GM23338 (cell line): ENCODE data around the gene ADCY7. TPM values are rescaled to one million over a fixed set of nuclear protein-coding genes. Genes with fewer than 3 reads are reported as not detected.

Experiments
- ATAC-seq: fragments of 200-7000 bp; cut with Tn5 transposase; 3 replicates; pipeline ENCODE4 v1.9.1; 2020
- DNase-seq: peaks from one replicate; pipeline ENCODE4 v3.0.0-alpha.2; 2015; ENCODE audit warnings: low spot score
- H2AFZ ChIP-seq: fragments of 200-600 bp; sonication (generic); 2 replicates; pipeline ENCODE4 v1.8.0; 2016; ENCODE audit warnings: antibody characterized with exemption, mild to moderate bottlenecking, moderate library complexity
- H3F3A ChIP-seq: fragments of 200-600 bp; sonication (generic); replicated peaks from 2 replicates; pipeline ENCODE4 v1.8.0; 2017; ENCODE audit warnings: antibody characterized with exemption, mixed run types, low read depth
- H3K27ac ChIP-seq: fragments of 200-600 bp; sonication (generic); 2 replicates; pipeline ENCODE4 v1.6.1; 2016; ENCODE audit warnings: low read depth
- H3K27me3 ChIP-seq: fragments of 200-600 bp; sonication (generic); 2 replicates; pipeline ENCODE4 v1.8.0; 2016; ENCODE audit warnings: mild to moderate bottlenecking, mixed run types, moderate library complexity; ENCODE audit not compliant: insufficient read depth
- H3K36me3 ChIP-seq: fragments of 200-600 bp; sonication (generic); 2 replicates; pipeline ENCODE4 v1.8.0; 2016; ENCODE audit warnings: mild to moderate bottlenecking; ENCODE audit not compliant: insufficient read depth
- H3K4me1 ChIP-seq: fragments of 200-600 bp; sonication (generic); 2 replicates; pipeline ENCODE4 v1.8.0; 2016; ENCODE audit warnings: mild to moderate bottlenecking, moderate library complexity; ENCODE audit not compliant: insufficient read depth
- H3K4me2 ChIP-seq: fragments of 200-600 bp; sonication (generic); 2 replicates; pipeline ENCODE4 v1.7.1; 2017; ENCODE audit warnings: mixed run types
- H3K4me3 ChIP-seq: fragments of 200-600 bp; sonication (generic); 2 replicates; pipeline ENCODE4 v1.6.1; 2016; ENCODE audit warnings: mixed run types
- H3K79me2 ChIP-seq: fragments of 200-600 bp; sonication (generic); replicated peaks from 2 replicates; pipeline ENCODE4 v1.8.0; 2017; ENCODE audit warnings: mild to moderate bottlenecking; ENCODE audit not compliant: insufficient read depth
- H3K9me2 ChIP-seq: fragments of 200-600 bp; sonication (generic); 2 replicates; pipeline ENCODE4 v1.8.0; 2017; ENCODE audit not compliant: insufficient read depth
- H4K20me1 ChIP-seq: fragments of 200-600 bp; sonication (generic); replicated peaks from 2 replicates; pipeline ENCODE4 v1.8.0; 2017; ENCODE audit warnings: mild to moderate bottlenecking; ENCODE audit not compliant: insufficient read depth
- H3K27ac Mint-ChIP-seq: 2 replicates; pipeline ENCODE4 v1.8.0; 2020; ENCODE audit warnings: inconsistent platforms, mild to moderate bottlenecking, moderate library complexity, mixed read lengths
- H3K27me3 Mint-ChIP-seq: 3 replicates; pipeline ENCODE4 v1.8.0; 2022; ENCODE audit warnings: low read depth, mild to moderate bottlenecking, moderate library complexity, mixed read lengths, inconsistent platforms; ENCODE audit not compliant: insufficient read depth, poor library complexity
- H3K36me3 Mint-ChIP-seq: 3 replicates; pipeline ENCODE4 v1.8.0; 2021; ENCODE audit warnings: low read depth, mild to moderate bottlenecking, inconsistent platforms, moderate library complexity, mixed read lengths
- H3K4me1 Mint-ChIP-seq: 3 replicates; pipeline ENCODE4 v1.8.0; 2020; ENCODE audit warnings: mild to moderate bottlenecking, inconsistent platforms, mixed read lengths
- H3K4me3 Mint-ChIP-seq: 3 replicates; pipeline ENCODE4 v1.8.0; 2021; ENCODE audit warnings: moderate library complexity, mild to moderate bottlenecking, inconsistent platforms, mixed read lengths
- H3K9me3 Mint-ChIP-seq: 3 replicates; pipeline ENCODE4 v1.8.0; 2020; ENCODE audit warnings: moderate library complexity, mild to moderate bottlenecking, inconsistent platforms, mixed read lengths
- CREB1 ChIP-seq: fragments of 250-450 bp; sonication (Bioruptor Pico); IDR thresholded peaks from 2 replicates; pipeline ENCODE4 v1.5.0; 2020; ENCODE audit warnings: low read depth, mild to moderate bottlenecking, moderate library complexity
- CTCF ChIP-seq, 2 experiments: fragments of 200-600 bp in 1 of 2; sonication (generic) in 1 of 2; conservative IDR thresholded peaks; 2 replicates each; pipeline versions ENCODE4 v1.5.1 to v1.6.1; 2016 to 2017; ENCODE audit warnings: antibody characterized with exemption in 2 of 2, low read depth in 2 of 2, mild to moderate bottlenecking in 2 of 2, moderate library complexity in 1 of 2
- EZH2 ChIP-seq: fragments of 200-600 bp; sonication (generic); IDR thresholded peaks from one replicate; pipeline ENCODE4 v1.8.0; 2017; ENCODE audit warnings: antibody characterized with exemption, mild to moderate bottlenecking, low read depth; ENCODE audit not compliant: unreplicated experiment
- EZH2phosphoT487 ChIP-seq: fragments of 200-600 bp; sonication (generic); IDR thresholded peaks from one replicate; pipeline ENCODE4 v1.8.1; 2018; ENCODE audit warnings: antibody characterized with exemption; ENCODE audit not compliant: unreplicated experiment
- JUNB ChIP-seq: IDR thresholded peaks from one replicate; pipeline ENCODE4 v1.6.1; 2016; ENCODE audit warnings: antibody characterized with exemption; ENCODE audit not compliant: unreplicated experiment
- NANOG ChIP-seq: IDR thresholded peaks from 2 replicates; pipeline ENCODE4 v1.6.1; 2016; ENCODE audit warnings: antibody characterized with exemption, borderline replicate concordance
- POLR2AphosphoS5 ChIP-seq: IDR thresholded peaks from 2 replicates; pipeline ENCODE4 v1.6.1; 2016; ENCODE audit warnings: antibody characterized with exemption, low read depth
- STAT1 ChIP-seq: IDR thresholded peaks from one replicate; pipeline ENCODE4 v1.6.1; 2016; ENCODE audit warnings: antibody characterized with exemption; ENCODE audit not compliant: unreplicated experiment
- ZNF114 ChIP-seq: fragments of 250-450 bp; sonication (Bioruptor Pico); IDR thresholded peaks from 2 replicates; pipeline ENCODE4 v1.5.0; 2020; ENCODE audit warnings: mild to moderate bottlenecking, moderate library complexity
- ZNF331 ChIP-seq: fragments of 250-450 bp; sonication (Bioruptor Pico); IDR thresholded peaks from 2 replicates; pipeline ENCODE4 v1.5.0; 2020; ENCODE audit warnings: low read depth, mild to moderate bottlenecking, moderate library complexity
- ZNF462 ChIP-seq: fragments of 250-450 bp; sonication (Bioruptor Pico); IDR thresholded peaks from 2 replicates; pipeline ENCODE4 v1.5.0; 2020; ENCODE audit warnings: mild to moderate bottlenecking, moderate library complexity
- polyA plus RNA-seq: library from polyadenylated mRNA; unstranded; fragments of >200 nt; fragmentation: Nextera tagmentation; extraction: Ambion mirVana; gene quantifications from 2 replicates; pipeline ENCODE4 v1.2.1, GENCODE V29; 2016
- total RNA-seq: library from RNA; depleted of rRNA; stranded (reverse); fragments of >200 nt; shearing (Covaris generic); gene quantifications from 2 replicates; pipeline ENCODE4 v1.2.3, GENCODE V29; 2014
- TF ChIP-seq, protein P1 (sequence below): IDR thresholded peaks from 2 replicates; pipeline ENCODE4 v1.6.1; 2016; ENCODE audit warnings: antibody characterized with exemption
- TF ChIP-seq, protein P2 (sequence below): IDR thresholded peaks from one replicate; pipeline ENCODE4 v1.6.1; 2018; ENCODE audit warnings: antibody characterized with exemption; ENCODE audit not compliant: unreplicated experiment

ADCY7 gene
- total and polyA plus RNA-seq, 2 experiments from 2014 or later, result 2.4 to 10.5 TPM

DNA sequence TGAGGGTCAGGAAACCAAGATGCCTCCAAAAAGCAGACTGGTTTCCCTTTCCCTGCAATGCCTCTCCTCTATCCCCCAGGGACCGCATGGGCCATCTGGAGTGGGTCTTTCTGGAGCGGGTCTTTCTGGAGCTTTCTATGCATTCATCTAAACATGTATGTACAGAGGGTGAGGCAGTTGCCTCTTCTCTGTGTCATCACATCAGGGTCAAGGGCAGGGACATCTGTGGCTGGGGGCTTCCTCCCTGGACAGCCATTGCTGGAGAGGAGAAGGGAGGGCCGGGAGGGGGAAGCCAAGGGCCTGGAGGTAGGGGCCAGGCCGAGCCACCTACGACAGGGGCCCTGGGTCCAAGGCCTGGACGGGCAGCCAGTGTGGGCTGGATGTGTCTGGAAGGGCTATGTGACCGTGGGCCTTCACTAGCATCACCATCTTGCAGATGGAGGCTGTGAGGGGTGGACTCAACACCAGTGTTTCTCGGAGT lies 840 bp downstream of the ADCY7 start:
- Mint-ChIP-seq H3K27me3 (peaks cover 13% of the 10 kb centered on the region), H3K27ac (no peak overlapping the region), H3K4me3 (no peak overlapping the region), H3K36me3 (no peaks in the 10 kb centered on the region), H3K4me1 (peaks cover 14% of the 10 kb centered on the region), H3K9me3 (no peaks in the 10 kb centered on the region)
- no peak overlapping the region for H2AFZ ChIP-seq
- H3F3A ChIP-seq, result no peaks in the 10 kb centered on the region
- no peak for TF ChIP-seq EZH2
- TF ChIP-seq JUNB, result no peak
- TF ChIP-seq, protein P1, sequence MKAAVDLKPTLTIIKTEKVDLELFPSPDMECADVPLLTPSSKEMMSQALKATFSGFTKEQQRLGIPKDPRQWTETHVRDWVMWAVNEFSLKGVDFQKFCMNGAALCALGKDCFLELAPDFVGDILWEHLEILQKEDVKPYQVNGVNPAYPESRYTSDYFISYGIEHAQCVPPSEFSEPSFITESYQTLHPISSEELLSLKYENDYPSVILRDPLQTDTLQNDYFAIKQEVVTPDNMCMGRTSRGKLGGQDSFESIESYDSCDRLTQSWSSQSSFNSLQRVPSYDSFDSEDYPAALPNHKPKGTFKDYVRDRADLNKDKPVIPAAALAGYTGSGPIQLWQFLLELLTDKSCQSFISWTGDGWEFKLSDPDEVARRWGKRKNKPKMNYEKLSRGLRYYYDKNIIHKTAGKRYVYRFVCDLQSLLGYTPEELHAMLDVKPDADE, result no peak
- TF ChIP-seq, protein P2, sequence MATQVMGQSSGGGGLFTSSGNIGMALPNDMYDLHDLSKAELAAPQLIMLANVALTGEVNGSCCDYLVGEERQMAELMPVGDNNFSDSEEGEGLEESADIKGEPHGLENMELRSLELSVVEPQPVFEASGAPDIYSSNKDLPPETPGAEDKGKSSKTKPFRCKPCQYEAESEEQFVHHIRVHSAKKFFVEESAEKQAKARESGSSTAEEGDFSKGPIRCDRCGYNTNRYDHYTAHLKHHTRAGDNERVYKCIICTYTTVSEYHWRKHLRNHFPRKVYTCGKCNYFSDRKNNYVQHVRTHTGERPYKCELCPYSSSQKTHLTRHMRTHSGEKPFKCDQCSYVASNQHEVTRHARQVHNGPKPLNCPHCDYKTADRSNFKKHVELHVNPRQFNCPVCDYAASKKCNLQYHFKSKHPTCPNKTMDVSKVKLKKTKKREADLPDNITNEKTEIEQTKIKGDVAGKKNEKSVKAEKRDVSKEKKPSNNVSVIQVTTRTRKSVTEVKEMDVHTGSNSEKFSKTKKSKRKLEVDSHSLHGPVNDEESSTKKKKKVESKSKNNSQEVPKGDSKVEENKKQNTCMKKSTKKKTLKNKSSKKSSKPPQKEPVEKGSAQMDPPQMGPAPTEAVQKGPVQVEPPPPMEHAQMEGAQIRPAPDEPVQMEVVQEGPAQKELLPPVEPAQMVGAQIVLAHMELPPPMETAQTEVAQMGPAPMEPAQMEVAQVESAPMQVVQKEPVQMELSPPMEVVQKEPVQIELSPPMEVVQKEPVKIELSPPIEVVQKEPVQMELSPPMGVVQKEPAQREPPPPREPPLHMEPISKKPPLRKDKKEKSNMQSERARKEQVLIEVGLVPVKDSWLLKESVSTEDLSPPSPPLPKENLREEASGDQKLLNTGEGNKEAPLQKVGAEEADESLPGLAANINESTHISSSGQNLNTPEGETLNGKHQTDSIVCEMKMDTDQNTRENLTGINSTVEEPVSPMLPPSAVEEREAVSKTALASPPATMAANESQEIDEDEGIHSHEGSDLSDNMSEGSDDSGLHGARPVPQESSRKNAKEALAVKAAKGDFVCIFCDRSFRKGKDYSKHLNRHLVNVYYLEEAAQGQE, result no peak
- TF ChIP-seq NANOG, result no peak
- no peak for TF ChIP-seq CREB1 (CRISPR knock-in tag)
- TF ChIP-seq CTCF (conservative IDR thresholded peaks at IDR 0.05; ENCODE audit: low read depth in 2 of 2), result no peak
- no peak for TF ChIP-seq POLR2AphosphoS5
- no peak for TF ChIP-seq EZH2phosphoT487
- TF ChIP-seq ZNF462 (CRISPR knock-in tag), result no peak
- no peak for TF ChIP-seq ZNF331
- TF ChIP-seq STAT1, result no peak
- no peak for TF ChIP-seq ZNF114 (CRISPR knock-in tag)
- H3K4me1 ChIP-seq, result peaks cover 7% of the 10 kb centered on the region; the same call in 1 of the 2 replicates
- ATAC-seq, result no peak
- no peaks in the 10 kb centered on the region for H3K79me2 ChIP-seq
- no peaks in the 10 kb centered on the region for H3K27me3 ChIP-seq
- no peak overlapping the region for H3K27ac ChIP-seq
- H4K20me1 ChIP-seq, result no peaks in the 10 kb centered on the region
- DNase-seq, result no peak
- no peak overlapping the region for H3K4me2 ChIP-seq
- no peak overlapping the region for H3K4me3 ChIP-seq
- H3K36me3 ChIP-seq, result no peaks in the 10 kb centered on the region
- no peaks in the 10 kb centered on the region for H3K9me2 ChIP-seq
